Natural killer cell (primary cell): Measurements from ENCODE around the gene RHOF. TPM values are rescaled to one million over a fixed set of nuclear protein-coding genes. Genes with fewer than 3 reads are reported as not detected.

Experiments
- ATAC-seq, 3 donors: fragments of 150-1000 bp in 2 of 3; fragments of 200-7000 bp in 1 of 3; cut with Tn5 transposase; 1 replicate in 1 of 3; 2 replicates in 2 of 3; pipeline ENCODE4 v1.10.0; 2021; ENCODE audit warnings: mild to moderate bottlenecking in 2 of 3, moderate library complexity in 2 of 3
- DNase-seq, 2 donors: peaks; one replicate each; pipeline versions ENCODE4 v3.0.0 to v3.0.0-alpha.2; 2013 to 2021; ENCODE audit warnings: mixed read lengths in 1 of 2
- H3K27ac ChIP-seq: one replicate; pipeline ENCODE4 v1.5.1; 2013; ENCODE audit warnings: mild to moderate bottlenecking, low read length
- H3K27me3 ChIP-seq: one replicate; pipeline ENCODE4 v1.6.1; 2013; ENCODE audit warnings: low read length; ENCODE audit not compliant: control insufficient read depth, insufficient read depth
- H3K36me3 ChIP-seq: one replicate; pipeline ENCODE4 v1.6.1; 2013; ENCODE audit warnings: low read length; ENCODE audit not compliant: control insufficient read depth, insufficient read depth
- H3K4me1 ChIP-seq: one replicate; pipeline ENCODE4 v1.6.1; 2013; ENCODE audit warnings: low read length; ENCODE audit not compliant: control insufficient read depth, insufficient read depth
- H3K4me3 ChIP-seq: one replicate; pipeline ENCODE4 v1.5.1; 2013; ENCODE audit warnings: low read length
- H3K9me3 ChIP-seq: one replicate; pipeline ENCODE4 v1.6.1; 2013; ENCODE audit warnings: low read length; ENCODE audit not compliant: control insufficient read depth, insufficient read depth
- H3K27ac Mint-ChIP-seq, 2 donors: one replicate each; pipeline ENCODE4 v1.8.0; 2022; ENCODE audit warnings: mild to moderate bottlenecking in 2 of 2, mixed read lengths in 2 of 2, moderate library complexity in 1 of 2
- H3K27me3 Mint-ChIP-seq, 2 donors: one replicate each; pipeline ENCODE4 v1.8.0; 2022; ENCODE audit warnings: low read depth in 2 of 2, mixed read lengths in 2 of 2
- H3K36me3 Mint-ChIP-seq: one replicate; pipeline ENCODE4 v1.8.0; 2022; ENCODE audit warnings: mixed read lengths
- H3K4me1 Mint-ChIP-seq, 2 donors: one replicate each; pipeline ENCODE4 v1.8.0; 2022; ENCODE audit warnings: mixed read lengths in 2 of 2
- H3K4me3 Mint-ChIP-seq: one replicate; pipeline ENCODE4 v1.8.0; 2022; ENCODE audit warnings: mild to moderate bottlenecking, moderate library complexity, mixed read lengths
- H3K9me3 Mint-ChIP-seq, 2 donors: one replicate each; pipeline ENCODE4 v1.8.0; 2022; ENCODE audit warnings: mixed read lengths in 2 of 2
- CTCF ChIP-seq: fragments of 200-600 bp; IDR thresholded peaks from one replicate; pipeline ENCODE4 v1.8.0; 2022; ENCODE audit warnings: antibody characterized with exemption
- WGBS: methylation state at CpG from one replicate; pipeline ENCODE4 v1.1.7; 2013; ENCODE audit warnings: missing lambda C conversion rate; ENCODE audit not compliant: insufficient coverage; 5-methylcytosine and 5-hydroxymethylcytosine counted together
- intact Hi-C: fragments of 100-400 bp; cut with micrococcal nuclease; formaldehyde crosslinking; loops from one replicate; pipeline ENCODE4 v1.14.2; 2022
- total RNA-seq, 4 donors: library from RNA; stranded (reverse); fragments of 120-200 nt in 1 of 4; gene quantifications; one replicate each; pipeline versions ENCODE4 v1.2.3 to v1.2.4, GENCODE V29; 2013 to 2022

RHOF gene
- total RNA-seq, 3 donors from 2014 or later (not counting 1 experiment from before 2014, with no cell fraction given): 146 to 201 (median 177) TPM

GRCh38 chr12:121773011-121773777 lies 20.3 kb downstream of the RHOF start:
- Mint-ChIP-seq H3K4me3 (no peak overlapping the region), H3K27ac (no peak overlapping the region), H3K9me3 (no peaks in the 10 kb centered on the region), H3K27me3 (no peaks in the 10 kb centered on the region), H3K4me1 (peaks cover 7 to 14% of the 10 kb centered on the region in 2 donors), H3K36me3 (no peaks in the 10 kb centered on the region)
- TF ChIP-seq CTCF: peak; percentile 89
- intact Hi-C loops: loop anchor here (1.0 to 2.0 kb wide), 3 partner anchors 76 to 272 kb away; no protein-coding TSS in a partner anchor
- DNase-seq (peak; percentile 76 to 90), ATAC-seq (peak; percentile 79 to 91 (median 89))
- H3K36me3 ChIP-seq: peaks cover 6% of the 10 kb centered on the region
- H3K27ac ChIP-seq: no peak overlapping the region
- no peaks in the 10 kb centered on the region for H3K9me3 ChIP-seq
- H3K4me1 ChIP-seq: peaks cover 21% of the 10 kb centered on the region
- WGBS: 50% methylated on average over 13 of the region's 14 CpGs
- no peak overlapping the region for H3K4me3 ChIP-seq
- H3K27me3 ChIP-seq: no peaks in the 10 kb centered on the region

- Histone ChIP-seq H3K27ac (no peak overlapping the region), H3K4me1 (peaks cover 13% of the 10 kb centered on the region), H3K4me3 (no peak overlapping the region), H3K9me3 (no peaks in the 10 kb centered on the region), H3K27me3 (no peaks in the 10 kb centered on the region), H3K36me3 (no peaks in the 10 kb centered on the region)
- no peak overlapping the region for H3K4me3 Mint-ChIP-seq
- TF ChIP-seq CTCF: no peak
- WGBS: 95% methylated on average over 24 of the region's 25 CpGs
- ATAC-seq (no peak), DNase-seq (no peak)
- H3K27me3 Mint-ChIP-seq: no peaks in the 10 kb centered on the region
- no peaks in the 10 kb centered on the region for H3K36me3 Mint-ChIP-seq
- H3K9me3 Mint-ChIP-seq: no peaks in the 10 kb centered on the region
- H3K4me1 Mint-ChIP-seq: peaks cover 7 to 10% of the 10 kb centered on the region in 2 donors
- intact Hi-C loops: no loop called here
- H3K27ac Mint-ChIP-seq: no peak overlapping the region
Measured at GRCh38 chr12:121770813-121771625, 22.5 kb downstream of the RHOF start.

- no peak for TF ChIP-seq CTCF
Measured at GRCh38 chr12:121770388-121770787, 23.1 kb downstream of the RHOF start.

More at GRCh38 chr12:121770388-121770787, 23.1 kb downstream of the RHOF start:
- no peaks in the 10 kb centered on the region for H3K36me3 ChIP-seq
- no peak overlapping the region for H3K4me3 ChIP-seq
- H3K4me1 Mint-ChIP-seq: peaks cover 7 to 9% of the 10 kb centered on the region in 2 donors
- DNase-seq (no peak), ATAC-seq (no peak)
- H3K4me3 Mint-ChIP-seq: no peak overlapping the region
- H3K27ac ChIP-seq: no peak overlapping the region
- intact Hi-C loops: no loop called here
- no peaks in the 10 kb centered on the region for H3K27me3 ChIP-seq
- no peaks in the 10 kb centered on the region for H3K36me3 Mint-ChIP-seq
- H3K27ac Mint-ChIP-seq: no peak overlapping the region
- 93% methylated on average over 9 of the region's 9 CpGs for WGBS
- no peaks in the 10 kb centered on the region for H3K9me3 ChIP-seq
- no peaks in the 10 kb centered on the region for H3K27me3 Mint-ChIP-seq
- H3K4me1 ChIP-seq: peaks cover 8% of the 10 kb centered on the region
- H3K9me3 Mint-ChIP-seq: no peaks in the 10 kb centered on the region
